ENCODE results near the gene ZC3H10. TPM values are rescaled to one million over a fixed set of nuclear protein-coding genes. Genes with fewer than 3 reads are reported as not detected.
A peak's percentile ranks its signal among the peaks of the same experiment; 100 is the strongest.

The ZC3H10 gene
- total and polyA plus RNA-seq, 2 of the 8 experiments (the other 6 are each of a cell fraction or from before 2014, with no cell fraction given) = 4.0 to 11.2 TPM

DNA sequence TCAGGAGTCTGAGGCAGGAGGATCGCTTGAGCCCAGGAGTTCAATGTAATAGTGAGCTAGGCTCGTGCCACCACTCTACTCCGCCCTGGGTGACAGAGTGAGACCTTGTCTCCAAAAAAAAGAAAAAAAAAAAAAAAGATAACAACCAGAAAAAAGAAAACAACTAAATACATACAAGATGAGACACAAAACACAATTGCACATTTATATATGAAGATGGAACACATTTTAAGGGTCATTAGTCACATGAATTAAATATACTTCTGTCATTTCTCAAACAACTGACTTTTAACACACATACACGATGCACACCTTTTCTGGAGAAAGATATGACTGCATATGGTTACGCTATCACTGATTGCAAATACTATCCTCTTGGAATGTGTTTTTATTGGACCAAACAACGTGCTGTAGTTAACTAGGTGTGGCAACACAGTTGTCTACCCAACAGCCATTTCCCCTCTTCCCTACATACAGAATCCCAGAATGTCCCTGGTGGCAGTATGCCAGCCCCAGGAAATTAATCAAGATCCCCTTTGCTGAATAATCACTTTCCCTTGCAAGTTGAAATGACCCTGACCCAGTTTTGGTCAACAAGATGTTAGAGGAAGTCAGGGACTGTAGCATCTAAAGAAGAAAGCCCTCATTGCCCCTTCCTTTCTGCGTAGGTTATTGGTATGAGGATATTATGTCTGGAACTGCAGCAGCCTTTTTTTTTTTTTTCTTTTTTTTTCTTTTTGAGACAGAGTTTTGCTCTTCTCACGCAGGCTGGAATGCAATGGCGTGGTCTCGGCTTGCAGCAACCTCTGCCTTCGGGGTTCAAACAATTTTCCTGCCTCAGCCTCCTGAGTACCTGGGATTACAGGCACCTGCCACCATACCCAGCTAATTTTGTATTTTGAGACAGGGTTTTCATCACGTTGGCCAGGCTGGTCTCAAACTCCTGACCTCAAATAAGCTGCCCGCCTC is 28.7 kb downstream of the ZC3H10 start:
- TF ChIP-seq POLR2A (IDR thresholded peaks at IDR 0.05; ENCODE audit: control extremely low read depth in 1 of 2, low read depth in 2 of 2, low read length in 2 of 2) = peak in 1 of 2 experiments; percentile 26; a peak in 1 of 3 replicates
- TF ChIP-seq CHD2 (IDR thresholded peaks at IDR 0.05; ENCODE audit: low read length) = no peak
- TF ChIP-seq SIN3A (conservative IDR thresholded peaks at IDR 0.05 in 1 of 2, IDR thresholded peaks at IDR 0.05 in 1 of 2; ENCODE audit: low read depth in 1 of 2, low read length in 2 of 2) = no peak
- TF ChIP-seq ASH2L (IDR thresholded peaks at IDR 0.05; ENCODE audit: low read length) = no peak
- no peak overlapping the region for H4K5ac ChIP-seq (ENCODE audit: insufficient read length, low read depth, low read length)

More for the DNA sequence above, 28.7 kb downstream of the ZC3H10 start:
- H3K27me3 ChIP-seq (replicated peaks in 1 of 4; ENCODE audit: control insufficient read depth in 3 of 4, extremely low read depth in 1 of 4, insufficient read depth in 3 of 4, low read length in 3 of 4) = no peaks in the 10 kb centered on the region; a peak in 1 of 7 replicates
- H3K9ac ChIP-seq (replicated peaks in 1 of 4; ENCODE audit: extremely low read depth in 1 of 4, low read depth in 3 of 4, low read length in 3 of 4) = no peak overlapping the region
- no peak overlapping the region for H4K91ac ChIP-seq (replicated peaks; ENCODE audit: insufficient read length, low read length)
- no peak overlapping the region for H3K4me2 ChIP-seq (ENCODE audit: insufficient read depth in 1 of 2, low read depth in 2 of 2, low read length in 2 of 2)
- H3K56ac ChIP-seq (replicated peaks; ENCODE audit: insufficient read length, low read depth, low read length) = no peak overlapping the region
- no peaks in the 10 kb centered on the region for H3K79me2 ChIP-seq (ENCODE audit: control insufficient read depth in 1 of 2, insufficient read depth in 2 of 2, low read length in 2 of 2)
- WGBS, 2 experiments (ENCODE audit: extremely low coverage in 1 of 2, insufficient coverage in 1 of 2, insufficient read length in 1 of 2, insufficient replicate concordance in 2 of 2, low coverage in 1 of 2, low lambda C conversion rate in 2 of 2, missing lambda C conversion rate in 1 of 2) = 89% methylated on average over 13 of the region's 13 CpGs; no CpG with 5 or more reads in 1 of the 2 experiments
- no peak overlapping the region for H3K14ac ChIP-seq (ENCODE audit: insufficient read length)
- H3K4ac ChIP-seq (replicated peaks; ENCODE audit: insufficient read length, low read depth, low read length) = no peak overlapping the region
- H2AFZ ChIP-seq (ENCODE audit: low read length) = no peak overlapping the region
- H3K79me1 ChIP-seq (ENCODE audit: low read depth, low read length) = no peaks in the 10 kb centered on the region
- H3K4me3 ChIP-seq (ENCODE audit: extremely low read depth in 1 of 4, insufficient read depth in 2 of 4, low read depth in 3 of 4, low read length in 4 of 4) = no peak overlapping the region
- CTCF ChIA-PET (ENCODE audit: partially characterized antibody) = interaction anchor here (0.7 to 2.7 kb wide), 2 partner anchors 9 to 13 kb away, joined by 3 to 8 read pairs; no protein-coding TSS in a partner anchor
- no peak overlapping the region for H2AK5ac ChIP-seq (ENCODE audit: low read depth, low read length)
- no peak overlapping the region for H3K23ac ChIP-seq (ENCODE audit: insufficient read length)
- no peaks in the 10 kb centered on the region for H4K20me1 ChIP-seq (replicated peaks in 1 of 2; ENCODE audit: control insufficient read depth in 1 of 2, insufficient read depth in 2 of 2, low read length in 2 of 2)
- no peak overlapping the region for H3K27ac ChIP-seq (ENCODE audit: low read depth, low read length)
- FAIRE-seq = no peak
- no peak overlapping the region for H2BK120ac ChIP-seq (replicated peaks; ENCODE audit: low read depth, low read length)
- peaks cover 4% of the 10 kb centered on the region for H3K23me2 ChIP-seq (ENCODE audit: low read depth, low read length)
- H4K8ac ChIP-seq (ENCODE audit: extremely low read depth, insufficient read depth, low read length) = no peak overlapping the region
- no peak overlapping the region for H2BK12ac ChIP-seq (ENCODE audit: low read depth, low read length)
- POLR2A ChIA-PET (ENCODE audit: partially characterized antibody) = interaction anchor here (1.3 to 5.9 kb wide), 4 partner anchors 8 to 120 kb away, joined by 3 to 43 read pairs (median 12); partner anchors contain the start of genes COQ10A, RPL41 and ZC3H10
- H2BK15ac ChIP-seq (ENCODE audit: low read length) = no peak overlapping the region
- H3K9me3 ChIP-seq (ENCODE audit: insufficient read depth in 2 of 2, low read depth in 1 of 2, low read length in 1 of 2) = no peaks in the 10 kb centered on the region
- no peak for DNase-seq (ENCODE audit: low read depth in 1 of 2, low spot score in 2 of 2)
- H3K18ac ChIP-seq (ENCODE audit: extremely low read depth, low read length) = no peak overlapping the region
- H2BK20ac ChIP-seq (ENCODE audit: low read length) = no peak overlapping the region
- H3K4me1 ChIP-seq (replicated peaks in 1 of 4; ENCODE audit: control insufficient read depth in 3 of 4, insufficient read depth in 4 of 4, low read length in 3 of 4) = peaks cover 0 to 2% (median 0%) of the 10 kb centered on the region in 4 experiments; a peak in 2 of 7 replicates
- no peak overlapping the region for H2BK5ac ChIP-seq (ENCODE audit: low read depth, low read length)
- peaks cover 18 to 30% (median 28%) of the 10 kb centered on the region in 4 experiments; a peak in 7 of 8 replicates for H3K36me3 ChIP-seq (ENCODE audit: control insufficient read depth in 2 of 4, insufficient read depth in 4 of 4, low read length in 3 of 4)

Measured in H1 (cell line).